Pons (tissue), 1 donor: Measurements from ENCODE around the gene ZNF837.
"Not testable (repeated sequence)": the region's sequence is repeated elsewhere in the genome, so short reads cannot be mapped to it uniquely, and the experiment has no call there.

Experiments
- DNase-seq: peaks from one replicate; pipeline ENCODE4 v3.0.0-alpha.2; 2016; ENCODE audit warnings: low spot score

The ZNF837 gene

GRCh38 chr19:58351558-58351878, 29.3 kb downstream of the ZNF837 start:
- DNase-seq, result no peak

DNA sequence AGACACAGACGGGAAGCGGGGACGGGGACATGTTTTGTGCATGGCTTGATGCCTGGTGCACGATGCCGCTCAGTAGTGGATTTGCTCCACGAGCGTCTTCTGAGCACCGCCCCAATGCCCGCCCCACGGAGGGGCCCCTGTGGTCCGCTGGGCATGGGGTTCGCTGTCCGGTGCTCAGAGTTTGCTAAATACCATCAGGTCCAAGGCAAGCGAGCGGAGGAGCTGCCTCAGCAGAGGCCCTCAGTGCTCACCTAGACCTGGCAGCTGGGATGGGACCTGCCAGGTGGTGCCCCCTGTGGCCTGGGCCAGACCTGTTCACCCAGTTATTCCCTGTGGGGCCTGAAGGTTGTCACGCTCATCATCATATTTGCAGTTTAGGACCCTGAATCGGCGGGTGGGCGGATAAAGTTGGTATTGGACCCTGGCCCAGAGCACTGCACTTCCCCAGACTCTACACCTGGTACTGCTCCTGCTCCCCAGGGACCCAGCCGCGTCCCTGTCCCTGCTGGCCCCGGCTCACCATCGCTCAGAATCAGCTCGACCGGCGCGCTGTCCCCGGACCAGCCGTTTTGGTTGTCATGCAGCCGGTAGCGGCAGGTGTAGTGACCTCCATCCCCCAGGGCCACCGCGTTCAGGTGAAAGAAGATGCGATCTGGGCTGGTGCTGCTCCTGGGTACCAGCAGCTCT, 29.8 kb downstream of the ZNF837 start:
- no peak for DNase-seq

DNA sequence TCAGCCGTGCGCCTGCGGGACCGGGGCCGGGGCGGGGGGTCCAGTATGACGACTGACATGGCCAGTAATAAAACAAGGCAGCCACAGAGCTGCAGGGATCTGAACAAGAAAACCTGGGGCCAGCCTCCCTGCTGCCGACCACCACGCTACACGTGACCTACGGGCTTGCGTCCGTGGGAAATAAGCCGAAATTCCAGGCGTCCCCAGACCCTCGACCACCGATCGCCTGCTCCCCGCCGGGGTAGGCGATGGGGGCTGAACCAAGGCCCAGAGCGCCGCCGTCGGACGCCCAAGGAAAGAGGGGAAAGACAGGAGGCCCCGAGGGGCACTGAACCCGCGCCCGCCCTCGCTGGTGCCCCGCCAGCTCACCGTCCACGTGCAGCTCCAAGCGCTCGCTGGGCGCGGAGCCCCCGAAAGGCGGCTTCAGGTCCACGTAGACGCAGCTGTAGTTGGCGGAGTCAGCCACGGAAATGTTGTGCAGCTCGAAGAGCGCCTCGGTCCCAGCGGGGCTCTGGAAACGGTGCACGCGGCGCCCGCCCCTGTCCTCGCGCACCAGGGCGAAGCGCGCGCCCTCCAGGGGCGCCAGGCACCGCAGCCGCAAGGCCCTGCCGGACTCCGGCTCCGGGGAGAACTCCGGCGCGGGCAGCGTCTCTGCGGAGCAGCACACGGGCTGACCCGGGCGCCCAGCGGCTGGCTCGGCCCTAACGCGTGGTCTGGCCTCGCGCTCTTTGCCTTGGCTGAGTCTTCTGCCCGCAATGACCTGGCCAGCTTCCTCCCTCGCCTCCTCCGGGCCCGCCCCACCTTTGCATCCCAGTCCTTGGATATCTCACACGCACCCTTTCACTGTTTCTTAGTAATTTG, 30.6 kb downstream of the ZNF837 start:
- DNase-seq, result no peak

DNA sequence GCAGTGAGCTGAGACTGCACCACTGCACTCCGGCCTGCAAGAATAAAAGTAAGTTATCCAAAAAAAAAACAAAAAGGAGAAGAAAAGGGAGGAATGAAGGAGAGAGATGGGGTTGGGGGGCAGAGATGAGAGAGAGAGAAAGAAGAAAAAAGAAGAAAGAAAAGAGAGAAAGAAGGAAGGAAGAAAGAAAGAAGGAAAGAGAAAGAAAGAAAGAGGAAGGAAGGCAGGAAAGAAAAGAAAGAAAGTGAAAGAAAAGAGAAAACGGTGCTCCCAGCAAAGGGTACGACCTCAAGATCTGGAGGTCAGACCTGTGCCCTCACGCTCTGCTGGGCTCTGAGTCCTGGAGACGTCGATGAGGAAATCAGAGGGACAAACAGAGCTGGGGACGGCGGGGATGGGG, 31.2 kb downstream of the ZNF837 start:
- DNase-seq, result no peak

- DNase-seq, result not testable (repeated sequence)
Measured at GRCh38 chr19:58348080-58348479, 32.8 kb downstream of the ZNF837 start.

- DNase-seq, result peak; percentile 69
Measured at GRCh38 chr19:58346961-58347929, 33.6 kb downstream of the ZNF837 start.

GRCh38 chr19:58345558-58345957, 35.3 kb downstream of the ZNF837 start:
- DNase-seq, result no peak

- DNase-seq, result no peak
Measured at GRCh38 chr19:58338825-58339558, 41.8 kb downstream of the ZNF837 start.

DNA sequence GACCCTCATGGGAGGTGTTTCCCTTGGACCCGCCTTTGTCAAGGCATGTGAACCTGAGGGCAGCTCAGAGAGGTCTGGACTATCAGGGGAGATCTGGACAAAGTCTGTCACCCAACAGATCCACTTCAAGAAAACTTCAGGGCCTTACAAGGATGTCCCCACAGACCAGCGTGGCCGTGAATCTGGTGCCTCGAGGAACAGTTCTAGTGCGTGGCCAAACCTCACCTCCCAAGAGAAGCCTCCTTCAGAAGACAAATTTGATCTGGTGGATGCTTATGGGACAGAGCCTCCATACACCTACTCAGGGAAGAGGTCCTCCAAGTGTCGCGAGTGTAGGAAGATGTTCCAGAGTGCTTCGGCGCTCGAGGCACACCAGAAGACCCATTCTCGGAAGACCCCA, 42.5 kb downstream of the ZNF837 start:
- no peak for DNase-seq

- no peak for DNase-seq
Measured at GRCh38 chr19:58336820-58337219, 44.0 kb downstream of the ZNF837 start.

- no peak for DNase-seq
Measured at GRCh38 chr19:58336216-58336615, 44.6 kb downstream of the ZNF837 start.

GRCh38 chr19:58335630-58336029, 45.2 kb downstream of the ZNF837 start:
- no peak for DNase-seq

- no peak for DNase-seq
Measured at GRCh38 chr19:58334691-58335249, 46.1 kb downstream of the ZNF837 start.

DNA sequence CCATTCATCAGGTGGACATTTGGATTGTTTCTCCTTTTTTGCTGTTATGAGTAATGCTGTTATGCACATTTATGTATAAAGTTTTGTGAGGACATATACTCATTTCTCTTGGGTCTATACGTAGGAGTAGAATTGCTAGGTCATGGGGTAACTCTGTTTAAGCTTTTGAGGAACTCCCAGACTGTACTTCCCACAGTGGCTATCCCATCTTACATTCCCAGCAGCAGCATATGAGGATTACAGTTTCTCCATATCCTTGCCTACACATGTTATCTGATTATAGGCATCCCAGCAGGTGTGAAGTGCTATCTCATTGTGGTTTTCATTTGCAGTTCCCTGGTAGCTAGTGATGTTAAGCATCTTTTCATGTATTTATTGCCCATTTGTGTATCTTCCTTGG, 48.1 kb downstream of the ZNF837 start:
- DNase-seq, result no peak

DNA sequence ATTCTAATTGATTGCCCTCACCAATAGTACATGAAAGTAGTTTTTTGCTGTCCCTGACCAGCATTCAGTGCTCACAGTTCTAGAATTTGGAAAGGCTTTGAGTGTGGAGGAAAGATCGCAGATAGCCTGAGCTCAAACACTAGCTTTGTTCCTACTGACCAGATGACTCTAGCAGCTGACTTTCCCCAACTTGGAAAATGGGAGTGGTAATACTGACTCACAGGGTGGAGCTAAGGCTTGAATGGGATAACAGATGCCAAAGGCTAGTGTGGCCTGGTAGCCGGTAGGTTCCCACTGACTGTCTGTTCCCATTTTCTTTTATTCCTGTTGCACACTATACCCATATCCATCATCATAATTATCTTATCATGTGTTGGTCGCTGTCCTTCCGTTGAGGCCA, 50.4 kb downstream of the ZNF837 start:
- DNase-seq, result peak; percentile 98

GRCh38 chr19:58328999-58329398, 51.8 kb downstream of the ZNF837 start:
- no peak for DNase-seq

- DNase-seq, result peak; percentile 97
Measured at GRCh38 chr19:58326914-58327726, 53.7 kb downstream of the ZNF837 start, which contains the start of gene ZSCAN22. TSS of gene ZSCAN22 (plus strand) at chr19:58326994. CDS start at chr19:58334803, 7,809 bp downstream.

GRCh38 chr19:58326501-58326913, 54.3 kb downstream of the ZNF837 start:
- DNase-seq, result no peak

GRCh38 chr19:58325311-58326022, 55.4 kb downstream of the ZNF837 start:
- no peak for DNase-seq

DNA sequence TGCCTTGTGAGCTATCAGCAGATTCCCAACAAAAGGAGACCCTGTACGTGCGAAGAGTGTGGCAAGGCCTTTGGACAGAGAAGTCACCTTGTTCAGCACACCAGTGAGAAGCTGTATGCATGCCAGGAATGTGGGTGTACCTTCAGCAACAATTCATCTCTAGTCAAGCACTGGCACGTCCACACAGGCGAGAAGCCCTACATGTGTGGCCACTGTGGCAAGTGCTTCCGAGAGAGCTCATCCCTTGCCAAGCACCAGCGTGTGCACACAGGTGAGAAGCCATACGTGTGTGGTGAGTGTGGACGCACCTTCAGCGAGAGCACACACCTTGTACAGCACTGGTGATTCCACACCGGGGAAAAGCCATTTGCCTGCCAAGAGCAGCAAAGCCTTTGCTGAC, 61.6 kb downstream of the ZNF837 start:
- no peak for DNase-seq
